H1 (cell line): ENCODE measurements around the gene WIPI1.

Source experiments
- CHD2 ChIP-seq: IDR thresholded peaks from 2 replicates; pipeline ENCODE4 v1.6.1; 2012; ENCODE audit warnings: low read length, improper control_type of control experiment
- CREB1 ChIP-seq: IDR thresholded peaks from 2 replicates; pipeline ENCODE4 v1.6.1; 2012; ENCODE audit warnings: inconsistent platforms
- EP300 ChIP-seq, 2 experiments: IDR thresholded peaks; 1 replicate in 1 of 2; 2 replicates in 1 of 2; pipeline ENCODE4 v1.6.1; 2011 to 2012; ENCODE audit warnings: low read depth in 2 of 2, low read length in 2 of 2, mild to moderate bottlenecking in 2 of 2, borderline replicate concordance in 1 of 2, inconsistent platforms in 1 of 2, moderate library complexity in 1 of 2
- FOSL1 ChIP-seq: IDR thresholded peaks from 2 replicates; pipeline ENCODE4 v1.6.1; 2011; ENCODE audit warnings: mild to moderate bottlenecking, low read depth, low read length, moderate library complexity; ENCODE audit not compliant: insufficient read depth
- GABPA ChIP-seq: IDR thresholded peaks from 2 replicates; pipeline ENCODE4 v1.6.1; 2011; ENCODE audit warnings: mild to moderate bottlenecking, low read length, moderate library complexity, borderline replicate concordance; ENCODE audit not compliant: insufficient read depth
- JUND ChIP-seq: IDR thresholded peaks from 2 replicates; pipeline ENCODE4 v1.6.1; 2011; ENCODE audit warnings: mild to moderate bottlenecking, improper control_type of control experiment, low read length
- POLR2A ChIP-seq, 2 experiments: IDR thresholded peaks; 1 replicate in 1 of 2; 2 replicates in 1 of 2; pipeline ENCODE4 v1.6.1; 2011; ENCODE audit warnings: low read depth in 2 of 2, low read length in 2 of 2, mild to moderate bottlenecking in 2 of 2; ENCODE audit errors: control extremely low read depth in 1 of 2
- RBBP5 ChIP-seq: IDR thresholded peaks from 2 replicates; pipeline ENCODE4 v1.7.1; 2012; ENCODE audit warnings: low read depth, mild to moderate bottlenecking, inconsistent platforms, low read length, moderate library complexity, borderline replicate concordance
- SAP30 ChIP-seq: fragments of 300-600 bp; sonication (generic); IDR thresholded peaks from 2 replicates; pipeline ENCODE4 v1.7.1; 2012; ENCODE audit warnings: low read length, moderate library complexity, mild to moderate bottlenecking, inconsistent platforms; ENCODE audit not compliant: insufficient read depth, insufficient replicate concordance
- SP1 ChIP-seq: IDR thresholded peaks from 2 replicates; pipeline ENCODE4 v1.6.1; 2011; ENCODE audit warnings: low read depth, low read length
- TF ChIP-seq, protein P1 (sequence below), 3 experiments: IDR thresholded peaks; 1 replicate in 2 of 3; 2 replicates in 1 of 3; pipeline versions ENCODE4 v1.5.1 to v1.6.1; 2011; ENCODE audit warnings: low read length in 3 of 3, mild to moderate bottlenecking in 3 of 3, inconsistent platforms in 2 of 3, low read depth in 1 of 3, moderate library complexity in 1 of 3; ENCODE audit not compliant: insufficient read depth in 1 of 3; ENCODE audit errors: control extremely low read depth in 1 of 3
- TF ChIP-seq, protein P2 (sequence below): IDR thresholded peaks from 2 replicates; pipeline ENCODE4 v1.6.1; 2012; ENCODE audit warnings: low read length, inconsistent platforms

DNA sequence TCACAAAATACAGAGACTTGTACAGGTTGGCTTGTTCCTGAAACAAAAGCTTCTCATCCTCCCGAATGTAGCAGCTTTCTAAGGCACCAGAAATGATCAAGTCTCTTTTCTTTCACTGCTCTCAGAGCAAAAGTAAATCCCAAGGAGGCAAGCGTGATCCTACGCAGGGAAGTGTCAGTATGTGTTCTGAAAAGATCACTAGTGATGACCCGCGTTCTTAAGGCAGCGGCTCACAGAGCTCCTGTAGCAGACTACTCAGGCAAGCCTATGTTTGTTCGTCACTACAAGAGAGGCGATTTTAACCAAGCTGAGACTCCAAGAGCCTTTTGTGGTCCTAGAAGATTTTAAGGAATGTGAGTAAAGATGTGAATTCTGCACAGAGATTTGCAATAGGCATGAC lies 34.5 kb downstream of the WIPI1 start:
- TF ChIP-seq, protein P1, sequence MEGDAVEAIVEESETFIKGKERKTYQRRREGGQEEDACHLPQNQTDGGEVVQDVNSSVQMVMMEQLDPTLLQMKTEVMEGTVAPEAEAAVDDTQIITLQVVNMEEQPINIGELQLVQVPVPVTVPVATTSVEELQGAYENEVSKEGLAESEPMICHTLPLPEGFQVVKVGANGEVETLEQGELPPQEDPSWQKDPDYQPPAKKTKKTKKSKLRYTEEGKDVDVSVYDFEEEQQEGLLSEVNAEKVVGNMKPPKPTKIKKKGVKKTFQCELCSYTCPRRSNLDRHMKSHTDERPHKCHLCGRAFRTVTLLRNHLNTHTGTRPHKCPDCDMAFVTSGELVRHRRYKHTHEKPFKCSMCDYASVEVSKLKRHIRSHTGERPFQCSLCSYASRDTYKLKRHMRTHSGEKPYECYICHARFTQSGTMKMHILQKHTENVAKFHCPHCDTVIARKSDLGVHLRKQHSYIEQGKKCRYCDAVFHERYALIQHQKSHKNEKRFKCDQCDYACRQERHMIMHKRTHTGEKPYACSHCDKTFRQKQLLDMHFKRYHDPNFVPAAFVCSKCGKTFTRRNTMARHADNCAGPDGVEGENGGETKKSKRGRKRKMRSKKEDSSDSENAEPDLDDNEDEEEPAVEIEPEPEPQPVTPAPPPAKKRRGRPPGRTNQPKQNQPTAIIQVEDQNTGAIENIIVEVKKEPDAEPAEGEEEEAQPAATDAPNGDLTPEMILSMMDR (IDR thresholded peaks at IDR 0.05; ENCODE audit: control extremely low read depth in 1 of 3, insufficient read depth in 1 of 3, low read depth in 1 of 3, low read length in 3 of 3) = no peak
- TF ChIP-seq JUND (no peak), RBBP5 (no peak), CHD2 (no peak), FOSL1 (no peak), GABPA (no peak), EP300 (IDR thresholded peaks at IDR 0.05; ENCODE audit: borderline replicate concordance in 1 of 2, low read depth in 2 of 2, low read length in 2 of 2) (no peak), CREB1 (no peak), SP1 (no peak), POLR2A (IDR thresholded peaks at IDR 0.05; ENCODE audit: control extremely low read depth in 1 of 2, low read depth in 2 of 2, low read length in 2 of 2) (no peak), SAP30 (no peak)
- TF ChIP-seq, protein P2, sequence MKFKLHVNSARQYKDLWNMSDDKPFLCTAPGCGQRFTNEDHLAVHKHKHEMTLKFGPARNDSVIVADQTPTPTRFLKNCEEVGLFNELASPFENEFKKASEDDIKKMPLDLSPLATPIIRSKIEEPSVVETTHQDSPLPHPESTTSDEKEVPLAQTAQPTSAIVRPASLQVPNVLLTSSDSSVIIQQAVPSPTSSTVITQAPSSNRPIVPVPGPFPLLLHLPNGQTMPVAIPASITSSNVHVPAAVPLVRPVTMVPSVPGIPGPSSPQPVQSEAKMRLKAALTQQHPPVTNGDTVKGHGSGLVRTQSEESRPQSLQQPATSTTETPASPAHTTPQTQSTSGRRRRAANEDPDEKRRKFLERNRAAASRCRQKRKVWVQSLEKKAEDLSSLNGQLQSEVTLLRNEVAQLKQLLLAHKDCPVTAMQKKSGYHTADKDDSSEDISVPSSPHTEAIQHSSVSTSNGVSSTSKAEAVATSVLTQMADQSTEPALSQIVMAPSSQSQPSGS = no peak
